ENCODE measurements around the gene MAGI2.
"Not testable (repeated sequence)": the region's sequence is repeated elsewhere in the genome, so short reads cannot be mapped to it uniquely, and the experiment has no call there.

GRCh38 chr7:77999168-77999567 lies 1454.3 kb downstream of the MAGI2 start:
- TF ChIP-seq CTCF (IDR thresholded peaks at IDR 0.05); POLR2AphosphoS5 (IDR thresholded peaks at IDR 0.05; ENCODE audit: insufficient read depth in 1 of 2, low read depth in 1 of 2): not testable (repeated sequence)
